ENCODE data around the gene STAU1. TPM values are rescaled to one million over a fixed set of nuclear protein-coding genes. Genes with fewer than 3 reads are reported as not detected.

The STAU1 gene
- total and polyA plus RNA-seq, 2 of the 13 experiments (the other 11 are each of a cell fraction or from before 2014, with no cell fraction given) = 119 to 133 TPM

DNA sequence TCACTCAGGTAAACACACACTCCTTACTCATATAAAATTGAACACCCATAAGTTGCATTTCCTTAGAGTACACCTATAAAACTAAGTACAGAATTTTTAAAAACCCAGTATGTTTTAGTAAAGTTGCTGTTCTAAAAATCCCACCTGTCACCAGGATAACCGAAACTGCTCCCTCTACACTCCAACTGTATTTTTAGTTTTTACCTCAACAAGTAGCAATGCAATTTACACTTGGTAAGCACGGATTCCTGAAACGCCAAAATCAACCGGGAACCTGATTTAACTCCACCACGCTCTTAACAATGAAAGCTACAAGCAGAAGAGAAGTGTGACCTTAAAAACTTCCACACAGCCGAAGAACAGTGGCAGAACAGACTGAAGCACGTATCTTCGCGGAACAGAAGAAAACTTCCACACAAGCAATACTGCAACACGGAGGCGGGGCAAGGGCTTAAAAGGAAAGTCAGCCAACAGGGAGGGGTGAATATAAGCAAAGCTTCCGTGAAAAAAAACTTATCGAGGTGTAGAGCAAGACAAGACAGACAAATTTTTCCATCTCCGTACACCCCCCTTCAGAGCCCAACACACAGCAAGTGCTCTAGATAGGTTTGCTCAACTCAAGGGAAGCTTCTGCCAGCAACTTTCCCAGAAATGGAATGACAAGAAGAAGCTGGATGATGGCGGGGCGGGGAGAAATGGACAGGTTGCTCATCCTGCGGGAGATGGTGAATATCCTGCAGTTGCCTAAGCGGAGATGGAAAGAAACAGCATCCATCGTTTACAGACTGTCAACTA lies 1.4 kb downstream of the STAU1 start (continued):
- TF ChIP-seq HDAC2 (CRISPR knock-in tag; IDR thresholded peaks at IDR 0.05) (0 out of 2 replicates have a peak, but pooled peaks have one; percentile 10), KLF16 (CRISPR knock-in tag; IDR thresholded peaks at IDR 0.05) (peak in 1 of 2 experiments; percentile 46; a peak in 2 of 4 replicates), TEAD2 (CRISPR knock-in tag; IDR thresholded peaks at IDR 0.05) (no peak), ZNF282 (IDR thresholded peaks at IDR 0.05; ENCODE audit: partially characterized antibody) (no peak), SP1 (IDR thresholded peaks at IDR 0.05) (no peak), SP1 (CRISPR knock-in tag; IDR thresholded peaks at IDR 0.05) (no peak), MED13 (CRISPR knock-in tag; IDR thresholded peaks at IDR 0.05) (no peak), ZNF337 (CRISPR knock-in tag; IDR thresholded peaks at IDR 0.05; ENCODE audit: borderline replicate concordance, low read depth) (no peak), TSC22D2 (CRISPR knock-in tag; IDR thresholded peaks at IDR 0.05; ENCODE audit: borderline replicate concordance) (no peak), ZBED4 (CRISPR knock-in tag; IDR thresholded peaks at IDR 0.05; ENCODE audit: borderline replicate concordance) (no peak), U2AF1 (optimal IDR thresholded peaks at IDR 0.05; ENCODE audit: low read depth, low read length) (no peak), ZNF253 (CRISPR knock-in tag; IDR thresholded peaks at IDR 0.05; ENCODE audit: borderline replicate concordance) (no peak; the same call in 1 of the 2 replicates), ZBTB8A (CRISPR knock-in tag; IDR thresholded peaks at IDR 0.05; ENCODE audit: borderline replicate concordance, low read depth) (no peak), ETV5 (CRISPR knock-in tag; IDR thresholded peaks at IDR 0.05; ENCODE audit: borderline replicate concordance) (no peak), HMGXB3 (CRISPR knock-in tag; IDR thresholded peaks at IDR 0.05; ENCODE audit: borderline replicate concordance) (no peak), ZNF225 (CRISPR knock-in tag; IDR thresholded peaks at IDR 0.05) (no peak), JUN (CRISPR knock-in tag; IDR thresholded peaks at IDR 0.05) (no peak), MAFF (IDR thresholded peaks at IDR 0.05; ENCODE audit: low read depth, low read length) (no peak), ZNF468 (CRISPR knock-in tag; IDR thresholded peaks at IDR 0.05) (no peak), CHD2 (IDR thresholded peaks at IDR 0.05; ENCODE audit: low read depth, low read length) (no peak), ZNF577 (CRISPR knock-in tag; IDR thresholded peaks at IDR 0.05; ENCODE audit: borderline replicate concordance, low read depth) (0 out of 2 replicates have a peak, but pooled peaks have one; percentile 3)
- TF ChIP-seq, protein P1, sequence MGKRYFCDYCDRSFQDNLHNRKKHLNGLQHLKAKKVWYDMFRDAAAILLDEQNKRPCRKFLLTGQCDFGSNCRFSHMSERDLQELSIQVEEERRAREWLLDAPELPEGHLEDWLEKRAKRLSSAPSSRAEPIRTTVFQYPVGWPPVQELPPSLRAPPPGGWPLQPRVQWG (CRISPR knock-in tag; IDR thresholded peaks at IDR 0.05; ENCODE audit: borderline replicate concordance, low read depth) = no peak
